ENCODE data around the gene ZNF76.

ZNF76 gene

GRCh38 chr6:35310265-35310831 is 50.8 kb downstream of the ZNF76 start:
- Histone ChIP-seq H3K27me3 (replicated peaks; ENCODE audit: control insufficient read depth, insufficient read depth, low read length) (no peaks in the 10 kb centered on the region), H3K4me3 (replicated peaks; ENCODE audit: low read depth, low read length) (no peak overlapping the region), H3K36me3 (ENCODE audit: control insufficient read depth, insufficient read depth, low read length) (peaks cover 16% of the 10 kb centered on the region)
- DNase-seq (ENCODE audit: extremely low read depth, insufficient read length), result no peak
- TF ChIP-seq CTCF (IDR thresholded peaks at IDR 0.05; ENCODE audit: insufficient read depth, low read length, poor library complexity, severe bottlenecking), result no peak

GRCh38 chr6:35311390-35312075 is 52.0 kb downstream of the ZNF76 start:
- DNase-seq (ENCODE audit: extremely low read depth, insufficient read length), result no peak
- Histone ChIP-seq H3K36me3 (ENCODE audit: control insufficient read depth, insufficient read depth, low read length) (peaks cover 16% of the 10 kb centered on the region), H3K4me3 (replicated peaks; ENCODE audit: low read depth, low read length) (no peak overlapping the region), H3K27me3 (replicated peaks; ENCODE audit: control insufficient read depth, insufficient read depth, low read length) (no peaks in the 10 kb centered on the region)
- no peak for TF ChIP-seq CTCF (IDR thresholded peaks at IDR 0.05; ENCODE audit: insufficient read depth, low read length, poor library complexity, severe bottlenecking)

GRCh38 chr6:35312076-35312800 is 52.7 kb downstream of the ZNF76 start:
- no peak for TF ChIP-seq CTCF (IDR thresholded peaks at IDR 0.05; ENCODE audit: insufficient read depth, low read length, poor library complexity, severe bottlenecking)
- peaks cover 16% of the 10 kb centered on the region for H3K36me3 ChIP-seq (ENCODE audit: control insufficient read depth, insufficient read depth, low read length)
- no peak overlapping the region for H3K4me3 ChIP-seq (replicated peaks; ENCODE audit: low read depth, low read length)
- no peaks in the 10 kb centered on the region for H3K27me3 ChIP-seq (replicated peaks; ENCODE audit: control insufficient read depth, insufficient read depth, low read length)
- DNase-seq (ENCODE audit: extremely low read depth, insufficient read length), result no peak

- Histone ChIP-seq H3K4me3 (replicated peaks; ENCODE audit: low read depth, low read length) (no peak overlapping the region), H3K36me3 (ENCODE audit: control insufficient read depth, insufficient read depth, low read length) (peaks cover 20% of the 10 kb centered on the region), H3K27me3 (replicated peaks; ENCODE audit: control insufficient read depth, insufficient read depth, low read length) (no peaks in the 10 kb centered on the region)
- no peak for DNase-seq (ENCODE audit: extremely low read depth, insufficient read length)
- no peak for TF ChIP-seq CTCF (IDR thresholded peaks at IDR 0.05; ENCODE audit: insufficient read depth, low read length, poor library complexity, severe bottlenecking)
Measured at GRCh38 chr6:35312807-35313206, 53.3 kb downstream of the ZNF76 start.

- no peak overlapping the region for H3K4me3 ChIP-seq (replicated peaks; ENCODE audit: low read depth, low read length)
- DNase-seq (ENCODE audit: extremely low read depth, insufficient read length), result no peak
- TF ChIP-seq CTCF (IDR thresholded peaks at IDR 0.05; ENCODE audit: insufficient read depth, low read length, poor library complexity, severe bottlenecking), result no peak
- H3K27me3 ChIP-seq (replicated peaks; ENCODE audit: control insufficient read depth, insufficient read depth, low read length), result no peaks in the 10 kb centered on the region
- H3K36me3 ChIP-seq (ENCODE audit: control insufficient read depth, insufficient read depth, low read length), result peaks cover 23% of the 10 kb centered on the region
Measured at GRCh38 chr6:35317483-35318195, 58.1 kb downstream of the ZNF76 start.
